ENCODE measurements around the gene ABCG2.

DNA sequence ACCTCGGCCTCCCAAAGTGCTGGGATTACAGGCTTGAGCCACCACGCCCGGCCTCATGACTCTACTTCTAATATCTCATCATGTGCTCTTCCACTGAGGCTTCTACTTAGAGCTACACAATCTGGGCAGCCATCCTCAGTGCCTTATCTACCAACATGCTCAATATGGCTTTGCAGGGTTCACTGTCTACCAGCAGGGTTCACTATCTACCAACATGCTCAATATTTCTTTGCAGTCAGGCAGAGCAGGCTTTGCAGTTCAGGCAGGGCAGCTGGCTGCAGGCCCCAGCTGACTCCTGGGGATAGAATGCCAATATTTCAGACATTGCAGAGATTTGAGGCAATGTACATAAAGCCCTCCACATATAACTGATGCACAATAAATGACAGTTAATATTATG is 103.5 kb downstream of the ABCG2 start:
- TF ChIP-seq SP1 (IDR thresholded peaks at IDR 0.05) (no peak), NFRKB (IDR thresholded peaks at IDR 0.05) (no peak), FOXK2 (IDR thresholded peaks at IDR 0.05) (no peak), HDGF (IDR thresholded peaks at IDR 0.05; ENCODE audit: borderline replicate concordance) (no peak), ELF4 (IDR thresholded peaks at IDR 0.05) (no peak), BHLHE40 (IDR thresholded peaks at IDR 0.05; ENCODE audit: borderline replicate concordance) (no peak), FOXM1 (IDR thresholded peaks at IDR 0.05; ENCODE audit: borderline replicate concordance) (no peak), TARDBP (IDR thresholded peaks at IDR 0.05) (no peak)

Measured in HEK293T (cell line).